ENCODE measurements around the gene SLC13A1.

SLC13A1 gene

GRCh38 chr7:123191132-123191531, 8.6 kb downstream of the SLC13A1 start:
- DNase-seq = peak; percentile 28

- DNase-seq = no peak
Measured at GRCh38 chr7:123190109-123190831, 9.5 kb downstream of the SLC13A1 start.

DNA sequence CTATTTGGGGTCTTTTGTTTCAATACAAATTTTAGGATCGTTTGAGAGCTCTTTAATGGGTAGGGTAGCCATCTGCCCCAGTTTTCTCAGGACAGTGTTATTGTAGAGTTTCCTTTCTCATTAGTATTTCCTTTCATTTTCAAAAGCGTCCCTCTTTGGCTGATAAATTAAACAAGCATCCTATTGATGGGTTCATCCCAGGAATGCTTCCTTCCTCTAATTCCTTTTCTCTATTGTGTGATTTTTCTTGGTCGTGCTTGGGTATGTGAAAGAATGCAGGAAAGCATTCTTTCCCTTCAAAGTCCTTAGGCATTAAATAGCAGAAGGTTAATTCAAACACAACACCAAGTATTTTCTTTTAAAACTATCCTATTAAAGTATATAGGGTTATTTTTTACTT, 14.0 kb downstream of the SLC13A1 start:
- no peak for DNase-seq

DNA sequence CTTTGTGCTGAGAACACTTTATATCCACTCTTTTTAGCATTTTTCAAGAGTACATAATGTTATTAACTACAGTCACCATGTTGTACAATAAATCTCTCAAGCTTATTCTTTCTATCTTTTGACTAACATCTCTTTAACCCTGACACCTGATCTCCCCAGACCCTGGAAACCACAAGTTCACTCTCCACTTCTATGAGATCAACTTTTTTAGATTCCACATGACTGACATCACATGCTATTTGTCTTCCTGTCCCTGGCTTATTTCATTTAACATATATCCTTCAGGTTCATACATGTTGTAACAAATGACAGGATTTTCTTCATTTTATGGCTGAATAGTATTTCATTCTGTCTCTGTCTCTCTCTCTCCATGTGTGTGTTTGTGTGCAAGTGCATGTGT, 15.5 kb downstream of the SLC13A1 start:
- no peak for DNase-seq

DNA sequence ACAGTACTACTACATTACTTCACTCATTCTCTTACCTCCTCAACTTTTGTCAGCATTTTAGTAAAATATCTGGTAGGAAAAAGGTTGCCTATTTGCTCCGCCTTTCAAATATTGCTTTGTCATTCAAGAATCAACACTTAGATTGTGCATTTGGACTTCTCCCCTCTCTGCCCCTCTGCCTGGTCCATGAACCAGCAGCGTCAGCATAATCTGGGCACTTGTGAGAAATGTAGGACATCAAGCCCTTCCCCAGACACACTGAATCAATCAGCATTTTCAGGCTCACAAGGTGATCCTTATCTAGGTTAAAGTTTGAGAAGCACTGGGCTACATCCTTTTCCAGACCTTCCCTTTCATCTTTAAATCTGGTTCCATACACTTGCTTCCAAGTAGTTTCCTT, 16.3 kb downstream of the SLC13A1 start:
- no peak for DNase-seq

- no peak for DNase-seq
Measured at GRCh38 chr7:123177442-123177841, 22.3 kb downstream of the SLC13A1 start.

DNA sequence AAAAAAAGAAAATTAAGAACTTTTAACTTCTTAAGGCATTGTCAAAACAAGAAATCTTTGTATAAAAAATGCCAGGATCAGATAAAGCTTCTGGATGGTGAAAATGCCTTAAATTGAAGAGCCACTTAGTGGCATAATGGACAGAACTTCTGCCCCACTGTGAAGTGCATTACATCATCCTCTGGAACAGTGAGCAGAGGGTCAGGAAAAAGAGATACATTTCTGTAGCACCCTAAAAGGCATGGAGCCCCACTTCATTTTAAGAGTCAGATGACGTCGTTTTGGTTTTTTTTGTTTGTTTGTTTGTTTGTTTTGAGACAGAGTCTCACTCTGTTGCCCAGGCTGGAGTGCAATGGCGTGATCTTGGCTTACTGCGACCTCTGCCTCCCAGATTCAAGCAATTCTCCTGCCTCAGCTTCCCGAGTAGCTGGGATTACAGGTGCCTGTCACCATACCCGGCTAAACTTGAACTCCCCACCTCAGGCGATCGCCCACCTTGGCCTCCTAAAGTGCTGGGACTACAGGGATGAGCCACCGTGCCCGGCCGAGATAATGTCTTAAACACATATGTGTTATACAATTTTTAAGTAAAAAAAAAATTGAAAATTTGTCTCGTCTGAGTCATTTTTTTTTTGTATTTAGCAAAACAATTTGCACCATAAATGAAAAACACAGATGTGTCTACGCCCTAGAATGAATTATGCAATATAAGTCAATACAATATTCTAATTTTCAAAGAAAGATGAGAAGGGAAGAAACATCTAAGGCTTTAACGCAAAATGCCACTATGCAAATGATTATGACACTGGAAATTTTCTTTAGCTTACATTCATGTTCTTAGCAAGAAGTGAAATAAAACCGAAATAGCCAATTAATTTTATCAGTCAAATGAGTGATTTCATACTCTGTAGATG, 29.2 kb downstream of the SLC13A1 start:
- no peak for DNase-seq

GRCh38 chr7:123169065-123169464, 30.7 kb downstream of the SLC13A1 start:
- no peak for DNase-seq

- DNase-seq = no peak
Measured at GRCh38 chr7:123157606-123158005, 42.2 kb downstream of the SLC13A1 start.

GRCh38 chr7:123155571-123155970, 44.2 kb downstream of the SLC13A1 start:
- DNase-seq = no peak

DNA sequence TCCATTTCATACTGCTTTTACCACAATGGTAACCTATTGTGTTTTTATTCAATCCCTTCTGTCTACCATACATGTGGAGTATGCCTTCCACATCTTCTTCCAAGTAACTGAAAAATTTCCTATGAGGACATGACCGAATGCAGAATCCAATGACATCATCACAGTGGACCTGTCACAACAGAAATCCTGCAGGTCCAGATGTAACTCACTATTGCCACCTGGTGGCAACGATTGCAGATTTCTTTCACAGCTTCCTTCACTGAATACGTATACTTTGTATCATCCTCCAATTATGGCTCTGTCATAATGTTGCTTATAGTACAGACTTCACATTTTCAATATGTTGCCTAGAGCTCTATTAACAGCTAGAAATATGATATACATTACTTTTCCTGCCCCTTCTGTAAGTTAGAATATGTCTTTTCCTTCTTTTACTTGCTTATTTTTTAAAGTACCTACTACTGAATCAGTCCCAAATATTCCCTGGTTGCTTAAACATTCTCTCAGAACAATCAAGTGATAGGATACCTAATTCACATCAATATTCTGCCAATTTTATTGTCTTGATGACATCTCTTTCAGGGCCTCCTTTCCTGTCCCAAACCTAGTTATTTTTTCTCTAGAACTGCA, 45.4 kb downstream of the SLC13A1 start:
- DNase-seq = peak; percentile 71

DNA sequence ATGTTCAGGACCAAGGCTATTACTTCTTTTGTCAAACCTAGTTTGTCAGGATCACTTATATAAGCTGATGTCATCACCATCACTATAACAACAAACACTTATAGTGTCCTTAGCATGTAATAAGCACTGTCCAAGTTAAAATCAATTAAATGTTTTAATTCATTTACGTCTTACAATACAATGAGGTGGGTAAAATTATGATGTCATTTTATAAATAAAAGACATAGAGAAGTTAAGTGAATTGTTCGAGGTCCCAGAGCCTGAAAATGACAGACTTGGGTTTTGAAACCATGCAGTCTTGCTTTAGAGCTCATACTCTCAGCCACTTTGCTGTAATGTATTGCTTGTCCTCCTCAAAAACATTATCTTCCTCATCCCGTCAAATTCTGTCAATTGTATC, 48.3 kb downstream of the SLC13A1 start:
- no peak for DNase-seq

- no peak for DNase-seq
Measured at GRCh38 chr7:123148813-123149212, 51.0 kb downstream of the SLC13A1 start.

DNA sequence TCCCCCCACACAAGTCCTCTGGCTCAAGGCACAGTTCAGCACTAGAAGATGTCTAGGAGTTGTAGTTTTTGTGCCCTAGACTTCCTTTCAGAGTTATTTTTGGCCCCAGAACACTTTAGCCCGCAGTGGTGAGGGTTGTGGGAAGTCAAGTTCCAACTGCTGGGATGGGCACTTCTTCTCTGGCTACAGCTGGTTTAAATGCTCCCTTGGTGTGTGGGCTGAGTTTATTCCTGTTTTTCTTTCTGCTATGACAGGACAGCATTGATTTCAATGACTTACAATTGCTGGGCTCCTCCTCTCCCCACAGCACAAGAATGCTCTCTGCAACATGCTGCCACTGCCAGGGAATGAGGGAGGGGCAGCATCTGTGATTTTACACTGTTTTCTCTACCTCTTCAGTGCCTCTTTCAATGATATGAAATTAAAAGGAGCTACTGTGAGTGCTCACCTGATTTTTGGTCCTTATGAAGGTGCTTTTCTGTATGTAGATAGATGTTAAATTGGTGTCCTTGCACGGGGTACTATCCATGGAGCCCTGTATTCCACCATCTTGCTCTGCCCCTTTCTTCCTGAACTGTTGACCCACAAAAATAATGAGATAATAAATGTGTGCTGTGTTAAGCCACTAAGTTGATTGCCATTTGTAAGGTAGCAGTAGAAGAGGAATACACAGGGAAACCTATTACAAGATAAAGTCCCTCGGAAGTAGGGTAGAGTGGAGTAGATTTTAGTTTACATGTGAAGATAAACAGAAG, 56.3 kb downstream of the SLC13A1 start:
- no peak for DNase-seq

GRCh38 chr7:123140561-123140960, 59.2 kb downstream of the SLC13A1 start:
- DNase-seq = no peak

- DNase-seq = no peak
Measured at GRCh38 chr7:123135960-123136359, 63.8 kb downstream of the SLC13A1 start.

GRCh38 chr7:123133924-123134323, 65.8 kb downstream of the SLC13A1 start:
- DNase-seq = no peak

DNA sequence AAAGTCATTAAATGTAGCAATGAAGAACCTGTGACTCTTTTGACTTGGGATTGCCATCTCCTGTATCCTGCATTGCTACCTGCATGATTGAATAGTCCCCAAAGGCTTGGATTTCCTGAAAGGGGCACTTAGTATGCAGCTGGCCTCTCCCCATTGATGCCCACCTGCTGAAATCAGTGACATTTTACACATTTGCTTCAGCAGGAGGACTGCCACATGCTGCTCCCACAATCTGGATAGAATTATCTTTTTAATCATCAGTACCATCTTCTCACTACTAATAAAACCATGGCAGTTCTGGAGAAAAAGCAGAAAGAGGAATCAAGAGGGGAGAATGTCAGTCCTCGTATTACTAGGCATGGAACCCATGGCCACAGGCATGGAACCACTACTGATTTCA, 67.8 kb downstream of the SLC13A1 start:
- no peak for DNase-seq

GRCh38 chr7:123131556-123131955, 68.2 kb downstream of the SLC13A1 start:
- no peak for DNase-seq

DNA sequence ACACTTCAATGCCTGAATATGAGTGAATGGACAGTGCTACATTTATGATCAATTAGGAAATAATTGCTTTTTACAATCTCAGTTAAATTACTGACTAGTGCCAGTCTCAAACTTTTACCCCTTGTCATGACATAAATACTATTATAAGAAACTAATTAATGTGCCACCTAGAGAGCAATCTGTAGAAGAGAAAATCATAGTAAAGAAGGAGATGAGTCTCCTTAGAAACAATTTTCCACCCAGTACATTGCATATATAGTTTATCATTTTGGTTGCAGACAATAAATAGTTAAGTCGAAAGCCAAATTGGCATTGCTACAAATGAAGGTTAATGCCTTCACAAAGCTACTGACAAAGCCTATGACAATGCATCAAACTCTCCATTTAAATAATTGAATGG, 68.6 kb downstream of the SLC13A1 start:
- DNase-seq = no peak

DNA sequence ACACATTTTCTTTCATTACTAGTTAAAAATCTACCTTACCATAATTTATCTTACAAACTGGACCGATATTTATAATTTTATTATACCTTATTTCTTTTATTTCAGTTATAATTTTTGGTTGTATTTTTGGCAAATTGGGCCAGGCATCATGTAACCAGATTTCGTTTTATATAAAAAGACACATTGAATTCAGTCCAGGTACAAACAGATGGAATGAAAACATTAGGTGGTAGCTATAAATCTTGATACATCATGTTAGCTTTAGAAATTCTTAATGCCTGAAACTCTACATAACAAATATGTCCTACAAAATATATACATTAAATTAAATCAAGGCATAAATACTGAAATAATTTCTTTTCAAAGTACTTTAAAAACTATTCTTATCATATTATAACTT, 73.1 kb downstream of the SLC13A1 start:
- DNase-seq = no peak

DNA sequence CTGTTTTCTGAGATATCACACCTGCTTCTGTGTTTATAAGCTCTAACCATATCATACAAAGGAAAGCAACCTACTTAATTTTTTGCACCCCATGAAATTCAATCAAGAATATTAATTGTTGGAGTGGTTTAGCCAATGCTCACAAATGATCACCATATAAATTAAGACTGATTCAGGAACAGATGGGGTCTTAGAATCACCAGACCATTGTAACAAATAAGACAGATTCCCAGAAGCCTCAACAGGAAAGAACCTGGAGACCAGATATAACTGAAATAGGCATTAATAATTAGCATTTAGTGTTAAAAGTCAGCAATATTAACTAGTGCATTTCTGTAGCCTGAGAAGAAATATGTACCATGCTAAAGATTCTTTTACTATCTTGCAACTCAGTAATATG, 73.6 kb downstream of the SLC13A1 start:
- no peak for DNase-seq

DNA sequence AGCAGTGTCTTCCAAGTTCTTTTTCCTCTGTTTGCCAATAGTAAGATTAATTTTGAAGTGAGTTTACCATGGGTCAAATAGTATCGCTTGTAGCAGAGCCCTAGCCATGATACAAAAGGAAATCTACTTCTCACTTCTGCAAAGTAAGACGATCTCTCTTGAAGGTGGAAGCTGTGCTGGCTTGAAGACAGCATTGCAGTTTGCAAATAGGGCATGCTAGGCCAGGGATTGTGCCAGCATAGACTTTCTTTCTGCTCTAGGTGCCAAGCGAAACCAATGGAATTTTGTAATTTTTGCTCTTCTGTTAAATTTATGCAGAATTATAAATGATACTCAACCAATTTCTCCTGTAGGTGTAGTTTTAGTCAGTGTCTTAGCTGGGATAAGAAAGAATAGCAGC, 74.5 kb downstream of the SLC13A1 start:
- DNase-seq = no peak
